Measurements from ENCODE around the gene ZP1. TPM values are rescaled to one million over a fixed set of nuclear protein-coding genes. Genes with fewer than 3 reads are reported as not detected.

Gene ZP1
- total RNA-seq, 1 donor from 2014 or later = 0.66 TPM

DNA sequence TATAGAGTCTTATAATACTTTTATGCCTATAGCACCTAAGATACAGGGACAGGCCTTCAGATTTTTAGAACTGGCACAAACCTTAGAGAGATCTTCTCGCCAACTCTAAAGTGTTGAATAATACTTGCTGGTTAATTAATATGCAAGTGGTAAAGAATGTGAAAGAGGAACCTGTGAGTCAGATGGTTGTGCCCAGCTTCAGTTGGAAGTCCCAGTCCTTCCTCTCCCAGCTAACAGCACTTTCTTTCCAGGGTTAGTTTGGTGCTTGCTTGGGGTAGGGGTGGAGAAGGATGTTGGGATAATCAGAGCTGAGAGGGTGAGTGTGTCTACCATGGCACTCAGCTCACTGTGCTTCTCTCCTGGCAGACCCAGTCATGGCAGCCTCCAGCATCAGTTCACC lies 52.0 kb downstream of the ZP1 start:
- intact Hi-C loops (cut with micrococcal nuclease) = loop anchor here (5.0 to 10.0 kb wide), 2 partner anchors 208 to 505 kb away; partner anchors contain the start of gene CPSF7

DNA sequence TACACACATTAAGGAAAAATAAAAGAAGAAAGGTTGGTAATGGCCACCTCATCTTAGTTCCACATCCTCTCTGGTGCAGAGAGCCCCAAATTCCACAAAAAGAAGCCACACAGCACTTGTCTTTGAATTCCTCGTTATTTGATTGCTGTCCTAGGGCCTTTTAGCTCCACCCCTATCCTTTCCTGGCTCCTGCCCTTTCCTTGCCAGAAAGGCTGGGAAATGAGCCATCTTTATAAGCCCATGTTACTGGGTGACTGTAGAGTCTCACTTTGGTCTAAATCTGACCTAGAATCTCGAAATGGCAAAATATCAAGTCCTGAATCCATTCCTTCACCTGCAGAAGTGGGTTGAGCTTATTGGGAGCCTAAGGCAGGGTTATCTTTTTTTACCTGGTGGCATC lies 52.6 kb downstream of the ZP1 start:
- intact Hi-C loops (cut with micrococcal nuclease) = loop anchor here (5.0 to 10.0 kb wide), 2 partner anchors 207 to 505 kb away; partner anchors contain the start of gene CPSF7

DNA sequence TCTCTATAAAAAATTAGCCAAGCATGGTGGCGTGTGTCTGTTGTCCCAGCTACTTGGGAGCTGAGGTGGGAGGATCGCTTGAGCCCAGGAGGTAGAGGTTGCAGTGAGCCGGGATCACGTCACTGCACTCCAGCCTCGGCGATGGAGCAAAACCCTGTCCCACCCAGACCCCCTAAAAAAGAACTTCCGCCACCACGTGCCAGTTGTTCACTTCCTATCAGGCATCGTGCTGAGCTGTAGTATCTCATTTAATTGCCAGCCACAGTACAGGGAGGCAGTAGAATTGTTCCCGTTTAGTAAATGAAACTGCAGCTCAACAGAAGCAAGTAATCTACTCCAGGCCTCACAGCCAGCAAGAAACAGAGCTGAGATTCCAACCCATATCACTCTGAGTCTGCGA lies 53.9 kb downstream of the ZP1 start:
- intact Hi-C loops (cut with micrococcal nuclease) = no loop called here

DNA sequence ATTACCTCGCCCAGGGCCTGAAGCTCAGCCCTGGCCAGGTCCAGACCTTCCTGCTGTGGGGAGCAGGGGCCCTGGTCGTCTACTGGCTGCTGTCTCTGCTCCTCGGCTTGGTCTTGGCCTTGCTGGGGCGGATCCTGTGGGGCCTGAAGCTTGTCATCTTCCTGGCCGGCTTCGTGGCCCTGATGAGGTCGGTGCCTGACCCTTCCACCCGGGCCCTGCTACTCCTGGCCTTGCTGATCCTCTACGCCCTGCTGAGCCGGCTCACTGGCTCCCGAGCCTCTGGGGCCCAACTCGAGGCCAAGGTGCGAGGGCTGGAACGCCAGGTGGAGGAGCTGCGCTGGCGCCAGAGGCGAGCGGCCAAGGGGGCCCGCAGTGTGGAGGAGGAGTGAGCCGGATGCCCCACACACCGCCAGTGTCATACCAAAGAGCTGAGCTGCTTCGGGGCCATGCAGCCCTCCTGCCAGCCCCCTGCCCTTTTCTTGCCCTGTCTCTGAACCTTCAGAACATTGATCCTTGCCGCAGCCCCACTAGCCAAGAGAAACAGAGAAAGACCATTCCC lies 54.5 kb downstream of the ZP1 start:
- intact Hi-C loops (cut with micrococcal nuclease) = no loop called here

DNA sequence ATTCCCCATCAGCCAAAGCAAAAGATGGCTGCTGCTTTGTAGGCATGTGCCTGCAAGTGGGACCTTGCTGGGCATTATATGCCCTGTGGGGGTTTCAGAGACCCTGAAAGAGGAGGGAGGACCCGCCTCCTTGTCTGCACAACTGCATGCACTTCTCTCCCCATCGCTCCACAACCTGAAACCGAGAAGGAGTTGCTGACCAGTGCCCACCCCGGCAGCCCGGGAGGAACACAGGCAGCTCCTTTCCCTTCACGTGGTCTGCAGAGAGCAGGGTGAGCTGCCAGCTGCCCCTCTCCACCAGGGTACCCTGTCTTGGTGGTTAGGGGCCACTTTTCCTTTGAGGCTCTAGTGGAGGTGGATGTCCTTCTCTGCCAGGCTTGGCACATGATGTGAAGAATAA lies 55.6 kb downstream of the ZP1 start:
- intact Hi-C loops (cut with micrococcal nuclease) = no loop called here

DNA sequence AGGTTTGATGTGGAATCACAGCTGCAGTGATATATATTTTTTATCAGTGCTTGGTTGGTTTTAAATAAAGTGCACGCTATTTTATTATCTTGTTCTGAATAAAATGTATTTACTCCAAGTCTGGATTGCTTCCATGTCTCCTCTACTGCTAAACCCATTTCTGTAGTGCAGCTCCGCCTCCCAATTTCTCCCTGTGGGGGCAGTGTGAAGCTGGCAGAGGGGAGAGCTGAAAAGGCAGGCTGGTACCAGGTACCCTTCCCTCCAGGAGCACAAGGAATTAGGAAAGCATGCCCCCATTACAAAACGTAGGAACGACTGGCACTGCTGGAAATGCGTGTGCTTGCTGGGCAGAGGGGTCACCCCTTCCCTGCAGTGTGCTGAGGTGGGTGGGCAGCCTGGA lies 56.0 kb downstream of the ZP1 start:
- intact Hi-C loops (cut with micrococcal nuclease) = no loop called here

DNA sequence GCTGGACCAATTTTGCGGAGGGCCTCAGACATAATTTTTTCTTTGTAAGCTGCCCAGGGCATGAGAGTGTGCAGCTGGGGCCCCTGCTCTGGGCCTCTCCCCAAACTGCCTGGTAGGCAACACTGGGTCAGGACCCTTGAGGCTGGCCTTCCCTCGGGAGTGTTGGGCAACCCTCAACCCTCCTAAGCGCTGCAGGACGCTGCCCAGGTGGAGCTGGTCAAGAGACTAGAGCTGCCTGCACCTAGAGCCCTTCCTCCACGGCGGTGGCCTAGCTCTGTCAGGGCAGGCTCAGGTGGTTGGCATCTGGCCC lies 56.4 kb downstream of the ZP1 start:
- intact Hi-C loops (cut with micrococcal nuclease) = no loop called here

DNA sequence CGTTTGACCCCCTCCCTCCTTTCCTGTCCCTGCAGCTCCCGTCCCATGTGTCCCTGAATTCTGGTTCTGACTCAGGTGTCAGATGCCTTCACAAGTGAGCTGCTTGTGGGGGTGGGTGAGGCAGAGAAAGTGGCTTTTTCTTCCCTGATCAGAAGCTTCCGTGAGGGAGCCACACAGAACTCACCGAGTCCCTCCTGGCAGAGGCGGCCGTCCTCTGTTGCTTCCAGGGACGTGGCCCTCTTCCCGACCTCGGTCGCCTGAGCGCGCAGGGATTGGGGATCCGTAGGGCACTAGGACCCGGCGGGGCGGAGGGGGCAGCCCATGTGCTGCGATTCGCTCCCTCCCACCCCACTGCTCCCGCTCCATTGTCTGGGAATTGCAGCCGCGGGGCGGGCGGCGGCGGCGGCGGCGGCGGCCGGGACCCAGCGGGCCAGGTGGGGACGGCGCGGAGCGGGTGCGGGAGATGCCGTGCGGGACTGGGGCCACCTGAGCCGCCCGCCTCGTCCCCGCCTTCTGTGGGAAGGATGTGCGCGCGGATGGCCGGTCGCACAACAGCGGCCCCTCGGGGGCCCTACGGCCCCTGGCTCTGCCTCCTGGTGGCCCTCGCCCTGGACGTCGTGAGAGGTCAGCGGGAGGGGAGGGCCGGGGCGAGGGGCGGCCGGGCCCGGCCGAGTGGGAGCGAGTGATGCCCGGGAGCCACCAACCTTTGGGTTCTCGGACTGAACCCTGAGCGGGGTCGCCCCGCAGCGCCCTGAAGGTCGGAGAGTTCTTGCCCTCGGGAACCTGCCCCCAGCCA lies 57.0 kb downstream of the ZP1 start, which contains the start of gene TMEM132A:
TMEM132A (plus strand) TSS at position 351 of the 796 bp plus-strand sequence; CDS start at position 525, 174 bp downstream.
- intact Hi-C loops (cut with micrococcal nuclease) = no loop called here

Other genes with a start within 250 kb of the ZP1 start
- not detected in 2 replicates for gene MS4A8, start 167.9 kb upstream of the ZP1 start, total RNA-seq
- gene MS4A18, start 142.8 kb upstream of the ZP1 start, total RNA-seq = not detected in 2 replicates
- gene MS4A15, start 110.7 kb upstream of the ZP1 start, total RNA-seq = not detected in 2 replicates
- not detected in 2 replicates for gene MS4A10, start 82.2 kb upstream of the ZP1 start, total RNA-seq
- gene CCDC86, start 25.4 kb upstream of the ZP1 start, total RNA-seq = 69.4 and 69.5 TPM in 2 replicates
- gene PTGDR2, start 11.6 kb upstream of the ZP1 start, total RNA-seq = 31.5 and 32.7 TPM in 2 replicates
- gene PRPF19, start 39.0 kb downstream of the ZP1 start, total RNA-seq = 184 and 185 TPM in 2 replicates
- 132 TPM in 2 replicates for gene TMEM109, start 46.6 kb downstream of the ZP1 start, total RNA-seq
- 0.30 and 0.48 TPM in 2 replicates for gene TMEM132A, start 56.9 kb downstream of the ZP1 start, total RNA-seq
- gene SLC15A3, start 84.6 kb downstream of the ZP1 start, total RNA-seq = 0.86 and 1.2 TPM in 2 replicates
- gene CD6, start 104.1 kb downstream of the ZP1 start, total RNA-seq = 336 and 337 TPM in 2 replicates
- gene CD5, start 234.9 kb downstream of the ZP1 start, total RNA-seq = 358 and 362 TPM in 2 replicates